G401 (cell line): ENCODE data around the gene ARMC2. TPM values are rescaled to one million over a fixed set of nuclear protein-coding genes. Genes with fewer than 3 reads are reported as not detected.
"Not testable (repeated sequence)": the region's sequence is repeated elsewhere in the genome, so short reads cannot be mapped to it uniquely, and the experiment has no call there.

Experiments
- DNase-seq: peaks from one replicate; pipeline ENCODE4 v3.0.0-alpha.2; 2015; ENCODE audit warnings: low spot score
- in situ Hi-C: cut with HindIII; loops from 2 replicates; pipeline ENCODE4 v1.10.0; 2016; ENCODE audit warnings: low sequenced_read_pairs, mixed read lengths
- total RNA-seq: library from RNA; depleted of rRNA; stranded (reverse); fragments of >200 nt; shearing (Covaris generic); gene quantifications from 2 replicates; pipeline ENCODE4 v1.2.3, GENCODE V29; 2014

ARMC2 gene
- total RNA-seq, 1 experiment from 2014 or later: 0.54 TPM

- in situ Hi-C loops: no loop called here
- no peak for DNase-seq
Observed at GRCh38 chr6:108961985-108962384, 113.8 kb downstream of the ARMC2 start.

GRCh38 chr6:108966251-108966650 lies 118.0 kb downstream of the ARMC2 start:
- in situ Hi-C loops: no loop called here

GRCh38 chr6:108966855-108967755 lies 118.9 kb downstream of the ARMC2 start:
- in situ Hi-C loops: no loop called here
- no peak for DNase-seq

More at GRCh38 chr6:108966251-108966650, 118.0 kb downstream of the ARMC2 start:
- no peak for DNase-seq

- in situ Hi-C loops: no loop called here
Observed at GRCh38 chr6:108968325-108969316, 120.4 kb downstream of the ARMC2 start.

GRCh38 chr6:108969776-108970175 lies 121.6 kb downstream of the ARMC2 start:
- DNase-seq: no peak
- in situ Hi-C loops: no loop called here

More at GRCh38 chr6:108968325-108969316, 120.4 kb downstream of the ARMC2 start:
- DNase-seq: no peak

- in situ Hi-C loops: no loop called here
- no peak for DNase-seq
Observed at GRCh38 chr6:108974201-108974600, 126.0 kb downstream of the ARMC2 start.

GRCh38 chr6:108978638-108979037 lies 130.4 kb downstream of the ARMC2 start:
- DNase-seq, in situ Hi-C loops: not testable (repeated sequence)

GRCh38 chr6:108982154-108983113 lies 134.2 kb downstream of the ARMC2 start:
- in situ Hi-C loops: no loop called here
- no peak for DNase-seq

- in situ Hi-C loops: no loop called here
- no peak for DNase-seq
Observed at GRCh38 chr6:108983151-108983550, 134.9 kb downstream of the ARMC2 start.

- in situ Hi-C loops: no loop called here
- DNase-seq: no peak
Observed at GRCh38 chr6:108985301-108985700, 137.1 kb downstream of the ARMC2 start.

GRCh38 chr6:108987156-108987555 lies 138.9 kb downstream of the ARMC2 start:
- in situ Hi-C loops: no loop called here
- no peak for DNase-seq

- in situ Hi-C loops: no loop called here
- no peak for DNase-seq
Observed at GRCh38 chr6:108988296-108988695, 140.1 kb downstream of the ARMC2 start.

- in situ Hi-C loops: no loop called here
- no peak for DNase-seq
Observed at GRCh38 chr6:108988765-108989164, 140.5 kb downstream of the ARMC2 start.

- in situ Hi-C loops: no loop called here
- DNase-seq: no peak
Observed at GRCh38 chr6:108989700-108990099, 141.5 kb downstream of the ARMC2 start.

GRCh38 chr6:108993876-108994275 lies 145.7 kb downstream of the ARMC2 start:
- no peak for DNase-seq
- in situ Hi-C loops: no loop called here

- no peak for DNase-seq
- in situ Hi-C loops: no loop called here
Observed at GRCh38 chr6:108995296-108995695, 147.1 kb downstream of the ARMC2 start.

- in situ Hi-C loops: no loop called here
- DNase-seq: no peak
Observed at GRCh38 chr6:108996208-108996607, 148.0 kb downstream of the ARMC2 start.

GRCh38 chr6:108998485-108998884 lies 150.3 kb downstream of the ARMC2 start:
- peak; percentile 48 for DNase-seq
- in situ Hi-C loops: no loop called here

GRCh38 chr6:108999428-108999827 lies 151.2 kb downstream of the ARMC2 start:
- DNase-seq: no peak
- in situ Hi-C loops: no loop called here
